OCI-LY7 (cell line): Measurements from ENCODE around the gene POTEJ.
"Not testable (repeated sequence)": the region's sequence is repeated elsewhere in the genome, so short reads cannot be mapped to it uniquely, and the experiment has no call there.

Experiments used
- CTCF ChIP-seq: fragments of 200-600 bp; sonication (generic); conservative IDR thresholded peaks from 2 replicates; pipeline ENCODE4 v1.5.1; 2014; ENCODE audit warnings: mild to moderate bottlenecking, antibody characterized with exemption, low read length, moderate library complexity, mixed read lengths
- EZH2phosphoT487 ChIP-seq: fragments of 200-600 bp; sonication (generic); IDR thresholded peaks from 2 replicates; pipeline ENCODE4 v1.6.1; 2018; ENCODE audit warnings: low read depth, borderline replicate concordance, mild to moderate bottlenecking, mixed run types, antibody characterized with exemption, low read length, moderate library complexity, mixed read lengths

GRCh38 chr2:130667516-130667915 is 56.3 kb downstream of the POTEJ start:
- TF ChIP-seq CTCF, EZH2phosphoT487: not testable (repeated sequence)
